Small intestine (tissue), 7 donors: ENCODE results near the gene ZNF627. TPM values are rescaled to one million over a fixed set of nuclear protein-coding genes. Genes with fewer than 3 reads are reported as not detected.
A peak's percentile ranks its signal among the peaks of the same experiment; 100 is the strongest.

Experiments used
- DNase-seq, 2 donors: peaks; one replicate each; pipeline versions ENCODE4 v3.0.0 to v3.0.0-alpha.2; 2013
- FAIRE-seq: peaks from 2 replicates; lab custom pipeline; 2012; peaks lifted over from hg19 to GRCh38; lab: Jason Lieb, UNC
- H3K27ac ChIP-seq, 3 donors: one replicate each; pipeline ENCODE4 v1.5.1; 2013; ENCODE audit warnings: low read length in 2 of 3, mild to moderate bottlenecking in 2 of 3, control low read depth in 1 of 3, inconsistent platforms in 1 of 3, low read depth in 1 of 3, moderate library complexity in 1 of 3
- H3K27me3 ChIP-seq, 3 donors: one replicate each; pipeline ENCODE4 v1.6.1; 2013; ENCODE audit warnings: low read length in 3 of 3, inconsistent platforms in 1 of 3; ENCODE audit not compliant: control insufficient read depth in 3 of 3, insufficient read depth in 3 of 3
- H3K36me3 ChIP-seq, 3 donors: one replicate each; pipeline ENCODE4 v1.6.1; 2013; ENCODE audit warnings: low read length in 3 of 3, inconsistent platforms in 1 of 3, low read depth in 1 of 3, mild to moderate bottlenecking in 1 of 3, moderate library complexity in 1 of 3; ENCODE audit not compliant: control insufficient read depth in 3 of 3, insufficient read depth in 2 of 3
- H3K4me1 ChIP-seq, 3 donors: one replicate each; pipeline ENCODE4 v1.6.1; 2013; ENCODE audit warnings: low read length in 2 of 3, inconsistent platforms in 1 of 3, low read depth in 1 of 3, mild to moderate bottlenecking in 1 of 3, moderate library complexity in 1 of 3; ENCODE audit not compliant: control insufficient read depth in 3 of 3, insufficient read depth in 2 of 3
- H3K4me3 ChIP-seq, 3 donors: one replicate each; pipeline ENCODE4 v1.5.1; 2013; ENCODE audit warnings: low read length in 3 of 3, control low read depth in 1 of 3, inconsistent platforms in 1 of 3, low read depth in 1 of 3, mild to moderate bottlenecking in 1 of 3, moderate library complexity in 1 of 3
- H3K9me3 ChIP-seq, 2 donors: one replicate each; pipeline ENCODE4 v1.6.1; 2013; ENCODE audit warnings: low read depth in 1 of 2, low read length in 1 of 2; ENCODE audit not compliant: control insufficient read depth in 2 of 2, insufficient read depth in 1 of 2
- WGBS, 3 donors: extraction: QIAGEN DNeasy Blood & Tissue Kit; methylation state at CpG; one replicate each; pipeline ENCODE4 v1.1.7; 2013; 5-methylcytosine and 5-hydroxymethylcytosine counted together
- polyA plus RNA-seq, 4 donors: library from polyadenylated mRNA; stranded (reverse) in 3 of 4; unstranded in 1 of 4; fragments of 200-250 nt in 3 of 4; fragments of 120-200 nt in 1 of 4; gene quantifications; one replicate each; pipeline versions ENCODE4 v1.2.1 to v1.2.3, GENCODE V29; 2013
- donor health status: healthy with polysubstance abuse.
- donor health status: control.
- donor health status: control.
- donor health status: Bipolar disorder and iron deficiency.
- donor health status: healthy.

ZNF627 gene
- polyA plus RNA-seq, 4 donors, result 3.8 to 15.7 (median 6.0) TPM

GRCh38 chr19:11642902-11643301 lies 45.6 kb downstream of the ZNF627 start:
- WGBS, 3 donors, result 91 to 98% (median 94%) methylated on average over 3 of the region's 3 CpGs
- Histone ChIP-seq H3K36me3 (peaks cover 0 to 13% (median 0%) of the 10 kb centered on the region in 3 donors), H3K4me3 (no peak overlapping the region), H3K27me3 (no peaks in the 10 kb centered on the region), H3K9me3 (no peaks in the 10 kb centered on the region), H3K27ac (no peak overlapping the region), H3K4me1 (no peaks in the 10 kb centered on the region)
- DNase-seq (no peak), FAIRE-seq (no peak)

DNA sequence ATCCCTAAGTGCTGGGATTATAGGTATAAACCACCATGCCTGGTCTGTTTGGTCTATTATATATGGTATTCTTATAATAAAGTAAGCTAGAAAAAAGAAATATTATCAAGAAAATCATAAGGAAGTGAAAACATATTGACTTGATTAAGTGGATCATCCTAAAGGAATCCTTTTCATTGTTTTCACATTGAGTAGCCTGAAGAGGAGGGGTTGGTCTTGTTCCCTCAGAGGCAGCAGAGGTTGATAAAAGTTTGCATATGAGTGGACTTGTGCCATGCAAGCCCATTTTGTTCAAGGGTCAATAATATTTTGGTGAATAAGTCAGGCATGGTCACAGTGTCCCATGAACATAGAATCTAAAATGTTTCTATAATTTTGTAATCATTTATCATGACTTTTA lies 52.7 kb downstream of the ZNF627 start:
- FAIRE-seq (no peak), DNase-seq (no peak)

DNA sequence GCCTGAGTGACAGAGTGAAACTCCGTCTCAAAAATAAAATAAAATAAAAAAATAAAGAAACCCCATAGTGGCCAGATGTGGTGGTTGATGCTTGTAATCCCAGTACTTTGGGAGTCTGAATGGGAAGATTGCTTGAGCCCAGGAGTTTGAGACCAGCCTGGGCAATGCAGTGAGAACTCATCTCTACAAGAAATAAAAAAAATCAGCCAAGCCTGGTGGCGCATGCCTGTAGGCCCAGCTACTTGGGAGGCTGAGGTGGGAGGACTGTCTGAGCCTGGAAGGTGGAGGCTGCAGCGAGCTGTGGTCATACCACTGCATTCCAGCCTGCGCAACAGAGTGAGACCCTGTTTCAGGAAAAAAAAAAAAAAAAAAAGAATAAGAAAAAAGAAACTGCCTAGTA lies 53.8 kb downstream of the ZNF627 start:
- no peaks in the 10 kb centered on the region for H3K27me3 ChIP-seq
- no peak overlapping the region for H3K27ac ChIP-seq
- peaks cover 3 to 18% (median 9%) of the 10 kb centered on the region in 3 donors for H3K36me3 ChIP-seq
- H3K9me3 ChIP-seq, result peaks cover 0 to 38% of the 10 kb centered on the region in 2 donors
- H3K4me3 ChIP-seq, result no peak overlapping the region
- DNase-seq, result no peak
- no peak for FAIRE-seq
- WGBS, 3 donors, result 96 to 97% (median 97%) methylated on average over 4 of the region's 4 CpGs
- H3K4me1 ChIP-seq, result no peaks in the 10 kb centered on the region

More for the DNA sequence above, 52.7 kb downstream of the ZNF627 start:
- H3K27me3 ChIP-seq, result no peaks in the 10 kb centered on the region
- no peaks in the 10 kb centered on the region for H3K4me1 ChIP-seq
- no peak overlapping the region for H3K27ac ChIP-seq
- H3K9me3 ChIP-seq, result peaks cover 0 to 38% of the 10 kb centered on the region in 2 donors
- H3K4me3 ChIP-seq, result no peak overlapping the region
- peaks cover 3 to 17% (median 9%) of the 10 kb centered on the region in 3 donors for H3K36me3 ChIP-seq

GRCh38 chr19:11652056-11652455 lies 54.8 kb downstream of the ZNF627 start:
- FAIRE-seq, result no peak

DNA sequence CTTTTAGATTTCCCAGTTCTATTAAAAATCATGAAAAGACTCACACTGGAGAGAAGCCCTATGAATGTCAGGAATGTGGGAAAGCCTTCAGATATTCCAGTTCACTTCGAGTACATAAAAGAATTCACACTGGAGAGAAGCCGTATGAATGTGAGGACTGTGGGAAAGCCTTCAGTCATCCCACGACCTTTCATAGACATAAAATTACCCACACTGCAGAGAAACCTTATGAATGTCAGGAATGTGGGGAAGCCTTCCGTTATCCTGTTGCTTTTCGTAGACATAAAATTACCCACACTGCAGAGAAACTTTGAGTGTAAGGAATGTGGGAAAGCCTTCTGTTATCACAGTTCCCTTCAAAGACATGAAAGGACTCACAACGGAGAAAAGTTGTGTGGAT lies 55.2 kb downstream of the ZNF627 start:
- Histone ChIP-seq H3K4me1 (no peaks in the 10 kb centered on the region), H3K27me3 (no peaks in the 10 kb centered on the region), H3K4me3 (no peak overlapping the region), H3K36me3 (peaks cover 3 to 17% (median 9%) of the 10 kb centered on the region in 3 donors), H3K9me3 (peaks cover 0 to 38% of the 10 kb centered on the region in 2 donors), H3K27ac (no peak overlapping the region)
- FAIRE-seq (no peak), DNase-seq (no peak)
- 93 to 99% (median 95%) methylated on average over 6 of the region's 6 CpGs for WGBS, 3 donors

More at GRCh38 chr19:11652056-11652455, 54.8 kb downstream of the ZNF627 start:
- H3K4me1 ChIP-seq, result no peaks in the 10 kb centered on the region
- DNase-seq, result no peak
- WGBS, 3 donors, result 67 to 97% (median 91%) methylated on average over 2 of the region's 2 CpGs
- H3K9me3 ChIP-seq, result peaks cover 0 to 38% of the 10 kb centered on the region in 2 donors
- H3K4me3 ChIP-seq, result no peak overlapping the region
- no peak overlapping the region for H3K27ac ChIP-seq
- H3K36me3 ChIP-seq, result peaks cover 3 to 18% (median 9%) of the 10 kb centered on the region in 3 donors
- H3K27me3 ChIP-seq, result no peaks in the 10 kb centered on the region

DNA sequence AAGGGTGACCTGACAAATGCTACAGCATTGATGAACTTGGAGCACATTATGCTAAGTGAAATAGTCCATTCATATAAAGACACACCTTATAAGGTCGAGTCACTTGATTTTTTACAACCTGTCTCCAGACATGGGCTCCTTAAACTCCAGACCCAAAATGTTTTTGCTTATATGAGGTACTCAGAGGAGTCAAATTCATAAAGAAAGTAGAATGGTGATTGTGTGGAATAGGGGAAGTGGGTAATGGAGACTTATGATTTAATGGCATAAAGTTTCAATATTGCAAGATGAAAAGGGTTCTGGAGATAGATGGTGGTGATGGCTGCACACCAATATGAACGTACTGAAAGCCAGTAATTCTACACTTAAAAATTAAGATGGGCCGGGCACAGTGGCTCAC lies 59.3 kb downstream of the ZNF627 start:
- H3K27ac ChIP-seq, result no peak overlapping the region
- H3K36me3 ChIP-seq, result peaks cover 3 to 9% (median 9%) of the 10 kb centered on the region in 3 donors
- FAIRE-seq (no peak), DNase-seq (no peak)
- H3K4me1 ChIP-seq, result no peaks in the 10 kb centered on the region
- H3K27me3 ChIP-seq, result no peaks in the 10 kb centered on the region
- 77 to 89% (median 85%) methylated on average over 3 of the region's 3 CpGs for WGBS, 3 donors
- H3K9me3 ChIP-seq, result peaks cover 0 to 23% of the 10 kb centered on the region in 2 donors
- H3K4me3 ChIP-seq, result no peak overlapping the region

DNA sequence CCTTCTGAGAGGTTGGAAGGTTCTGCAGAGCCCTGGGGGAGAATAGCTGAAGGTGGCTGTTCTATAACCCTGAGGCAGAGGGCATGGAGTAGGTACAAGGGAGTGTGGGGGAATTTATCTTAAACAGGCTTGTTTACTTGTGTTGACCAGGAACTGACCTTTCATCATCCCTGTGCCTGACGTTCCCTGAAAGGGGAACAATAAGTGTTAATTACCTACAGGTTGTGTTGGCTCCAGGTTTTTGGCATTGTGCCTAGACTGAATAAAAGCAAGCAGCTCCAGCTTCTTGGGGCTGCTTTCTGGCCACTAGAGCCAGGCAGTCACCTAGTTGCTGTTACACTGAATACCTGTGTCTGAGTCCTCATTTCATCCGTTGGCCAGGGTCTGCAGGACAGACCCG lies 60.0 kb downstream of the ZNF627 start:
- FAIRE-seq, result no peak
- no peaks in the 10 kb centered on the region for H3K4me1 ChIP-seq
- peak in 1 of 2 donors; percentile 80 for DNase-seq

GRCh38 chr19:11658970-11659369 lies 61.7 kb downstream of the ZNF627 start:
- Histone ChIP-seq H3K9me3 (peaks cover 0 to 22% of the 10 kb centered on the region in 2 donors), H3K27me3 (no peaks in the 10 kb centered on the region), H3K4me1 (no peaks in the 10 kb centered on the region), H3K36me3 (peaks cover 0 to 10% (median 3%) of the 10 kb centered on the region in 3 donors), H3K4me3 (no peak overlapping the region), H3K27ac (no peak overlapping the region)
- DNase-seq, result no peak
- FAIRE-seq, result no peak
- WGBS, 3 donors, result 52 to 73% (median 70%) methylated on average over 7 of the region's 7 CpGs

More for the DNA sequence above, 60.0 kb downstream of the ZNF627 start:
- Histone ChIP-seq H3K4me3 (no peak overlapping the region), H3K27ac (no peak overlapping the region), H3K27me3 (no peaks in the 10 kb centered on the region), H3K36me3 (peaks cover 3 to 9% (median 3%) of the 10 kb centered on the region in 3 donors), H3K9me3 (peaks cover 0 to 20% of the 10 kb centered on the region in 2 donors)
- 35 to 70% (median 60%) methylated on average over 3 of the region's 3 CpGs for WGBS, 3 donors

- Histone ChIP-seq H3K9me3 (peaks cover 0 to 18% of the 10 kb centered on the region in 2 donors), H3K4me1 (no peaks in the 10 kb centered on the region), H3K27me3 (no peaks in the 10 kb centered on the region), H3K36me3 (peaks cover 0 to 4% (median 0%) of the 10 kb centered on the region in 3 donors), H3K4me3 (no peak overlapping the region), H3K27ac (no peak overlapping the region)
- WGBS, 3 donors, result 90 to 100% (median 98%) methylated on average over 1 of the region's 1 CpG
- FAIRE-seq (no peak), DNase-seq (no peak)
Measured at GRCh38 chr19:11659612-11660011, 62.3 kb downstream of the ZNF627 start.
